H9 (cell line): ENCODE results near the gene BCAS3. TPM values are rescaled to one million over a fixed set of nuclear protein-coding genes. Genes with fewer than 3 reads are reported as not detected.

ENCODE experiments used
- DNase-seq: peaks from one replicate; pipeline ENCODE4 v3.0.0-alpha.2; 2017
- H2AFZ ChIP-seq: one replicate; pipeline ENCODE4 v1.6.1; 2013; ENCODE audit warnings: mild to moderate bottlenecking, low read length, control low read depth, moderate library complexity
- H2AK5ac ChIP-seq: 2 replicates; pipeline ENCODE4 v1.6.1; 2013; ENCODE audit warnings: low read length, control low read depth, mixed read lengths; ENCODE audit not compliant: insufficient read length
- H2BK120ac ChIP-seq: one replicate; pipeline ENCODE4 v1.6.1; 2013; ENCODE audit warnings: low read depth, mild to moderate bottlenecking, low read length, control low read depth, inconsistent platforms; ENCODE audit not compliant: poor library complexity, severe bottlenecking
- H2BK12ac ChIP-seq: 2 replicates; pipeline ENCODE4 v1.6.1; 2013; ENCODE audit warnings: low read length, control low read depth, mixed read lengths, low read depth; ENCODE audit not compliant: insufficient read length
- H2BK15ac ChIP-seq: 2 replicates; pipeline ENCODE4 v1.6.1; 2013; ENCODE audit warnings: low read depth, low read length, control low read depth
- H2BK20ac ChIP-seq: one replicate; pipeline ENCODE4 v1.6.1; 2013; ENCODE audit warnings: low read depth, mild to moderate bottlenecking, low read length, control low read depth, inconsistent platforms; ENCODE audit not compliant: poor library complexity, severe bottlenecking
- H2BK5ac ChIP-seq: 2 replicates; pipeline ENCODE4 v1.6.1; 2013; ENCODE audit warnings: low read length, control low read depth, mixed read lengths; ENCODE audit not compliant: insufficient read length
- H3K14ac ChIP-seq: 2 replicates; pipeline ENCODE4 v1.6.1; 2013; ENCODE audit warnings: low read length, control low read depth; ENCODE audit not compliant: insufficient read depth
- H3K18ac ChIP-seq: 2 replicates; pipeline ENCODE4 v1.6.1; 2013; ENCODE audit warnings: low read depth, mild to moderate bottlenecking, mixed read lengths, low read length, control low read depth; ENCODE audit not compliant: insufficient read length
- H3K23ac ChIP-seq: 2 replicates; pipeline ENCODE4 v1.6.1; 2013; ENCODE audit warnings: low read length, control low read depth, mixed read lengths, low read depth; ENCODE audit not compliant: insufficient read length
- H3K23me2 ChIP-seq: 2 replicates; pipeline ENCODE4 v1.6.1; 2013; ENCODE audit warnings: low read depth, mild to moderate bottlenecking, mixed read lengths, low read length, control low read depth; ENCODE audit not compliant: insufficient read length, poor library complexity, severe bottlenecking
- H3K27ac ChIP-seq: 2 replicates; pipeline ENCODE4 v1.5.1; 2013; ENCODE audit warnings: low read length, control low read depth, mixed read lengths, low read depth; ENCODE audit not compliant: insufficient read length
- H3K27me3 ChIP-seq: 2 replicates; pipeline ENCODE4 v1.6.1; 2013; ENCODE audit warnings: low read length, control low read depth, inconsistent platforms; ENCODE audit not compliant: insufficient read depth
- H3K4ac ChIP-seq: 2 replicates; pipeline ENCODE4 v1.6.1; 2013; ENCODE audit warnings: low read depth, mild to moderate bottlenecking, control low read depth, inconsistent platforms, low read length, moderate library complexity
- H3K4me1 ChIP-seq: 2 replicates; pipeline ENCODE4 v1.6.1; 2013; ENCODE audit warnings: low read length, control low read depth, inconsistent platforms; ENCODE audit not compliant: insufficient read depth
- H3K4me2 ChIP-seq: 2 replicates; pipeline ENCODE4 v1.6.1; 2013; ENCODE audit warnings: low read length, control low read depth, mixed read lengths; ENCODE audit not compliant: insufficient read length, insufficient read depth
- H3K56ac ChIP-seq: 2 replicates; pipeline ENCODE4 v1.6.1; 2013; ENCODE audit warnings: low read depth, mild to moderate bottlenecking, mixed read lengths, low read length, control low read depth; ENCODE audit not compliant: insufficient read length
- H3K79me1 ChIP-seq: 2 replicates; pipeline ENCODE4 v1.6.1; 2013; ENCODE audit warnings: low read depth, mild to moderate bottlenecking, moderate library complexity, low read length, control low read depth, inconsistent platforms; ENCODE audit not compliant: insufficient read depth, poor library complexity, severe bottlenecking
- H3K79me2 ChIP-seq: 2 replicates; pipeline ENCODE4 v1.6.1; 2013; ENCODE audit warnings: low read length, control low read depth, inconsistent platforms; ENCODE audit not compliant: insufficient read depth
- H3K9ac ChIP-seq: 2 replicates; pipeline ENCODE4 v1.6.1; 2013; ENCODE audit warnings: low read length, control low read depth, mixed read lengths; ENCODE audit not compliant: insufficient read length; ENCODE audit errors: extremely low read depth
- H3K9me3 ChIP-seq: one replicate; pipeline ENCODE4 v1.6.1; 2013; ENCODE audit warnings: low read depth, low read length, inconsistent platforms; ENCODE audit not compliant: control insufficient read depth
- H3T11ph ChIP-seq: one replicate; pipeline ENCODE4 v1.6.1; 2013; ENCODE audit warnings: mild to moderate bottlenecking, low read length, control low read depth, inconsistent platforms
- H4K20me1 ChIP-seq: one replicate; pipeline ENCODE4 v1.6.1; 2013; ENCODE audit not compliant: control insufficient read depth, insufficient read length, insufficient read depth
- H4K5ac ChIP-seq: 2 replicates; pipeline ENCODE4 v1.6.1; 2013; ENCODE audit warnings: low read depth, mild to moderate bottlenecking, mixed read lengths, low read length, control low read depth; ENCODE audit not compliant: insufficient read length
- H4K8ac ChIP-seq: replicated peaks from 2 replicates; pipeline ENCODE4 v1.6.1; 2013; ENCODE audit warnings: low read length, control low read depth, mixed read lengths, low read depth; ENCODE audit not compliant: insufficient read length
- H4K91ac ChIP-seq: 2 replicates; pipeline ENCODE4 v1.6.1; 2013; ENCODE audit warnings: low read depth, mild to moderate bottlenecking, moderate library complexity, mixed read lengths, low read length, control low read depth; ENCODE audit not compliant: insufficient read length
- H3K27ac Mint-ChIP-seq, 3 experiments: 2 replicates in 2 of 3; 3 replicates in 1 of 3; pipeline ENCODE4 v1.8.0; 2020 to 2021; ENCODE audit warnings: mixed read lengths in 3 of 3, mild to moderate bottlenecking in 1 of 3, moderate library complexity in 1 of 3
- H3K27me3 Mint-ChIP-seq: 2 replicates; pipeline ENCODE4 v1.8.0; 2021; ENCODE audit warnings: low read depth, mild to moderate bottlenecking, moderate library complexity, mixed read lengths
- H3K36me3 Mint-ChIP-seq, 3 experiments: 2 replicates in 2 of 3; 3 replicates in 1 of 3; pipeline ENCODE4 v1.8.0; 2020 to 2021; ENCODE audit warnings: low read depth in 3 of 3, mixed read lengths in 3 of 3; ENCODE audit not compliant: insufficient read depth in 1 of 3
- H3K4me1 Mint-ChIP-seq, 2 experiments: 2 replicates each; pipeline ENCODE4 v1.8.0; 2020; ENCODE audit warnings: mixed read lengths in 2 of 2
- H3K4me3 Mint-ChIP-seq, 2 experiments: 2 replicates in 1 of 2; 3 replicates in 1 of 2; pipeline ENCODE4 v1.8.0; 2020 to 2021; ENCODE audit warnings: mild to moderate bottlenecking in 2 of 2, mixed read lengths in 2 of 2, moderate library complexity in 1 of 2
- H3K9me3 Mint-ChIP-seq, 2 experiments: 2 replicates in 1 of 2; 3 replicates in 1 of 2; pipeline ENCODE4 v1.8.0; 2020; ENCODE audit warnings: mild to moderate bottlenecking in 2 of 2, mixed read lengths in 2 of 2, moderate library complexity in 1 of 2
- WGBS: extraction: QIAGEN DNeasy Blood & Tissue Kit; methylation state at CpG from one replicate; pipeline ENCODE4 v1.1.7; 2013; ENCODE audit warnings: missing lambda C conversion rate, low lambda C conversion rate, mixed read lengths; ENCODE audit not compliant: insufficient read length; ENCODE audit errors: extremely low coverage; 5-methylcytosine and 5-hydroxymethylcytosine counted together
- total RNA-seq: library from RNA; stranded (reverse); gene quantifications from 2 replicates; pipeline ENCODE4 v1.2.1, GENCODE V29; 2021
- TF ChIP-seq, protein P1 (sequence below): fragments of 200-600 bp; sonication (generic); conservative IDR thresholded peaks from 3 replicates; pipeline ENCODE4 v1.8.0; 2021; ENCODE audit warnings: antibody characterized with exemption, mild to moderate bottlenecking

BCAS3 gene
- total RNA-seq, 1 experiment from 2014 or later, result 22.4 TPM

DNA sequence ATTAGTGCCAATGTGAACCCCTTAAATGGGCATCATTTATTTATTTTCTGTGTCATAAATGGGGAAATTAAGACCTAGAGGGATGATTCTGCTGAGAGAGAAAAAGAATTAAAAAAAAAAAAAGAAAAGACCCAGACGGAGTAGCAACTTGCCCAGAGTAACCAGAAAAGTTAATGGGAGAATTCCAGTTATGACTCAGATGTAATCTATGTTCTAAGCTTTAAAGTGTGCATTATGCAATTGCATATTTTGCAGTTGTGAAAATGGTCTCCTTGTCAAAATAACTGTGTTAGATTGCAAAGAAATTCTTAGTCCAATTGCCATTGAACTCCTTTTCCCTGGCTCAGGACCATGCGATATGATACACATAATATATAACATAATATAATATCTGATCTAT, 683.4 kb downstream of the BCAS3 start:
- WGBS, result no CpG with 5 or more reads among the region's 2 CpGs
- Histone ChIP-seq H3K9ac (no peak overlapping the region), H3T11ph (no peak overlapping the region), H4K5ac (no peak overlapping the region), H3K23ac (no peak overlapping the region), H2BK20ac (no peak overlapping the region), H2BK15ac (no peak overlapping the region), H3K4ac (no peak overlapping the region), H4K20me1 (no peaks in the 10 kb centered on the region), H4K91ac (no peak overlapping the region), H4K8ac (no peak overlapping the region), H3K18ac (no peak overlapping the region), H3K56ac (no peak overlapping the region), H3K9me3 (no peaks in the 10 kb centered on the region), H3K4me2 (no peak overlapping the region), H3K79me1 (no peaks in the 10 kb centered on the region), H3K27me3 (no peaks in the 10 kb centered on the region), H3K27ac (no peak overlapping the region), H2BK12ac (no peak overlapping the region), H3K79me2 (no peaks in the 10 kb centered on the region), H2AK5ac (no peak overlapping the region), H3K4me1 (no peaks in the 10 kb centered on the region), H2AFZ (no peak overlapping the region), H3K14ac (no peak overlapping the region), H2BK5ac (no peak overlapping the region), H2BK120ac (no peak overlapping the region), H3K23me2 (no peaks in the 10 kb centered on the region)
- no peak for DNase-seq
- no peaks in the 10 kb centered on the region; the same call in 1 of the 2 replicates for H3K27me3 Mint-ChIP-seq
- TF ChIP-seq, protein P1, sequence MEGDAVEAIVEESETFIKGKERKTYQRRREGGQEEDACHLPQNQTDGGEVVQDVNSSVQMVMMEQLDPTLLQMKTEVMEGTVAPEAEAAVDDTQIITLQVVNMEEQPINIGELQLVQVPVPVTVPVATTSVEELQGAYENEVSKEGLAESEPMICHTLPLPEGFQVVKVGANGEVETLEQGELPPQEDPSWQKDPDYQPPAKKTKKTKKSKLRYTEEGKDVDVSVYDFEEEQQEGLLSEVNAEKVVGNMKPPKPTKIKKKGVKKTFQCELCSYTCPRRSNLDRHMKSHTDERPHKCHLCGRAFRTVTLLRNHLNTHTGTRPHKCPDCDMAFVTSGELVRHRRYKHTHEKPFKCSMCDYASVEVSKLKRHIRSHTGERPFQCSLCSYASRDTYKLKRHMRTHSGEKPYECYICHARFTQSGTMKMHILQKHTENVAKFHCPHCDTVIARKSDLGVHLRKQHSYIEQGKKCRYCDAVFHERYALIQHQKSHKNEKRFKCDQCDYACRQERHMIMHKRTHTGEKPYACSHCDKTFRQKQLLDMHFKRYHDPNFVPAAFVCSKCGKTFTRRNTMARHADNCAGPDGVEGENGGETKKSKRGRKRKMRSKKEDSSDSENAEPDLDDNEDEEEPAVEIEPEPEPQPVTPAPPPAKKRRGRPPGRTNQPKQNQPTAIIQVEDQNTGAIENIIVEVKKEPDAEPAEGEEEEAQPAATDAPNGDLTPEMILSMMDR, result no peak
- H3K4me1 Mint-ChIP-seq, result peaks cover 6 to 17% of the 10 kb centered on the region in 2 experiments
- H3K4me3 Mint-ChIP-seq, result no peak overlapping the region
- peaks cover 0 to 2% of the 10 kb centered on the region in 2 experiments; a peak in 1 of 5 replicates for H3K9me3 Mint-ChIP-seq
- no peak overlapping the region for H3K27ac Mint-ChIP-seq
- no peaks in the 10 kb centered on the region; a peak in 1 of 7 replicates for H3K36me3 Mint-ChIP-seq
